ENCODE measurements around the gene CCDC116.
"Not testable (repeated sequence)": the region's sequence is repeated elsewhere in the genome, so short reads cannot be mapped to it uniquely, and the experiment has no call there.

Gene CCDC116

DNA sequence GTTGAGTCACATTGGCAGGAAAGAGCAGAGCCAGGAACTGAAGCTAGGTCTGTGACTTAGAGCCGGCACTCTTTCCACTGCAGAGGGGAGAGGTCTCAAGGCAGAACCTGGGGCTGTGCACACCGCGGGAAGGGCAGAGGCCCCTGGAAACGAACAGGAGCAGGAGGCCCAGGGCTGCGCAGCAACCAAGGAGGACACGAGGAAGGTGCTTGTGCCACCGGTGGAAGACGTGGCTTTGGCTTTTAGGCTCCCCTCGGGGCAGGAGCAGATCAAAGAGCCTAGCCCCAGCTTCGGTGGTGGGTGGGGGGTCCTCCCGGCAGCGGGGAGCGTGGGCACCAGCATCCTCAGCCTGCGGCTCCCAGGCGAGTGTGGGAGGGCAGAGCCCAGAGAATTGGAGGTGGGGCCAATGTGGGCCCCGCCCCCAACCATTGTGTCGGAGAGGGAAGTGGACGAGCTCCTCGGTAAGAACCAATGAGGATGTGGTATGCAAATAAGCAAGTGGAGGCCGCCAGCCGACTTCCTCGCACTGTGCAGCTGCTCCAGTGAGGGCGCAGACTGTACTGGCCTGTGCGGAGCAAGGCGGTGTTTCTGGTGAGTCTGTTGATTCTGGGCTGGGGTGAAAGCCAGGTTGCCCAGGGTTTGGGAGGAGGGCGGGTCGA, at the start of gene CCDC116:
CCDC116 (plus strand) TSS at position 524 of the 659 bp plus-strand sequence. CDS start 422 bp downstream, outside the sequence.
- peak; percentile 28 for DNase-seq (ENCODE audit: low read depth)

DNA sequence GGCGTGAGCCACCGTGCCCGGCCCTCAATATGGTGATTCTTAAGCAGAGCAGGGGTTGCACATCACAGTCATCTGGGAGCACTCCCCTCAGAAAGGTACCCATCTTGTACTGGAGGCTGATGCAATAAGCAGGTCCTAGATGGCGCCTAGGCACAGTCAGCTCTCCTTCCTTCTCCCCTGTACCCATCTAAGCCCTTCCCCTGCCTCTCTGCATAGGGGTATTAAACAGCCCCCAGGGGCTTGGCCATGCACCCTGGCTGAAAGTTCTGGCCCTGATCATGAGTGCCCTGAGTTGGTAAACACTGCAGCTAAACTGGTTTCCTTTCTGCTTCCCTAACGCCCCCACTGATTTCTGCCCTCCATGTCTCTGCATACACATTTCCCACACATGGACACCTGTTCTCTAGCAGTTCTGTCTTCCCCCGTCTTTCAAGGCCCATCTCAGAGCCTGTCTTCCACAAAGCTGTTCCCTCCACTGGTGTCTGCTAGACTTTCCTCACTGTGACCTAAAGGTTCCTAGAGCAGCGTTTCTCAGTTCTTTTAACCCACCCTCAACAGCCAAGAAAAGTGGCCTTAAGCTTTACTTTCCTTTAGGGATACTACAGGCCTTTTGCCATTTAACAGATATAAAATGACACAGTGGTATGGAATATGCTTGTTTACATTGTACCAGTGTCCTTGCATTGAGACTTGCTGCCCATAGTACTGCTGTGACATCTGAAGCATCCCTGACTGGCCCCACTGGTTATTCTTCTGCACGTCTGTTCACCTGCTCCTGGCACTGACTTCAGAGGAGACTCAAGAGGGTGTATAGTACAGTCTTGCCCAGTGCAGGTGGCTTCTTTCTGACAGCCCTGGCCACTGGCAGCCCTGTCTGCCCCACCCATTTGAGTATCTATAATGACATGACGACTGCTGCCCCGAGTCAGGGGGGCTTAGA, 49.5 kb upstream of the CCDC116 start:
- no peak for DNase-seq (ENCODE audit: low read depth)

DNA sequence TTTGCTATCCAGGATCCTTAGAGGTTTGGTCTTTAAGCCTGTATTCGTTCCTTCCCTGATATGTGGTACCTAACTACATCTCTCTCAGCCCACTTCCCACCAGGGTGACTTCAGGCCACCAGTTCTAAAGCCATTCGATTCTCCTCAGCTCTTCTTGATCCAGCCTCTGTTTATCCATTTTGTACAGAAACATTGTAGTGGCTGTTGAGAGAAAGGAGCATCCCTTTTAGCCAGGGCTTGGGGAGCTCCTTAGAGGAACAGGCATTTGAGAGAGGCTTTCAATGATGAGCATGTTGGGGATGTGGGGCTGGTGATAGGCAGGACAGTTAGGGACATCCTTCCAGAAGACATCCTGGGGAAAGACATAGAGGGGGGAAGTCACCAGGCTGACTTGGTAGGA, 47.2 kb upstream of the CCDC116 start:
- DNase-seq (ENCODE audit: low read depth): no peak

GRCh38 chr22:21587803-21588611, 44.6 kb upstream of the CCDC116 start:
- peak; percentile 69 for DNase-seq (ENCODE audit: low read depth)

- DNase-seq (ENCODE audit: low read depth): no peak
Measured at GRCh38 chr22:21589396-21589795, 43.2 kb upstream of the CCDC116 start.

DNA sequence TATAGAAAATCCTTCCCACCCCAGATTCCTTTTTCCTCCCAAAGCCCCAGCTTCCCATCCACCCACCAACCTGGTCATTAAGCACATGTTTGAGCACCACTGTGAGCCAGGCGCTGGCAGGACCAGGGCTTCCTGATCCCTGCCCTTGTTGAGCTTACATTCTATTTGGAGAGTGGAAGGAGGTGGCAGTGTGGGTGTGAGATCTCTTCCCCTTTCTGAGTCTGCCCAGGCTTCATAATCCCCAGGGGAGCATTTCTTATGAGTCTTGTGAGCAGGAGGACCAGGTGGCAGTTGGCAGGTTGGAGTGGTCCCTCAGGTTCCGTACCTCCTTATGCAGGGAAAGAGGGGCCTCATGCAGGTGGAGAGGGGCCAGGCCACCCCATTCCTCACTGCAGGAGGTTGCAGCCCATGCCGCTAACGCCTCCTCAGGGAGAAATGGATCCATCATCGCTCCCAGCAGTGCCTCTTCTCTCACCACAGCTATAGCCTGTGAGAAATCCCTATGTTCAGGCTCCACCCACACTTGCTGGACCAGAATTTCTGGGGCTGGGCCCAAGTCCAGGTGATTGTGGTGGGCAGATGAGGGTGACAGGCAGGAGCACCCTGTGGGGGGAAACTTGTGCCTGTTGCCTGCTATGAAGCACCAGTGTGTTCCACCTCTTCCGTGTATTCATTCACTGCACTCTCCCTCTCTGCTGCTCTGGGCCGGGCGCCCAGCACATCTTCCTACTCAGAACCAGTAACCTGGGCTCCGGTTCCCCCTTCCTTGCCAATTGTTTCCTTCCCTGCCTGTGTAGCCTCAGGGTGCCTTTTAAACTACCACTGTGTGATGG, 41.5 kb upstream of the CCDC116 start:
- DNase-seq (ENCODE audit: low read depth): no peak

DNA sequence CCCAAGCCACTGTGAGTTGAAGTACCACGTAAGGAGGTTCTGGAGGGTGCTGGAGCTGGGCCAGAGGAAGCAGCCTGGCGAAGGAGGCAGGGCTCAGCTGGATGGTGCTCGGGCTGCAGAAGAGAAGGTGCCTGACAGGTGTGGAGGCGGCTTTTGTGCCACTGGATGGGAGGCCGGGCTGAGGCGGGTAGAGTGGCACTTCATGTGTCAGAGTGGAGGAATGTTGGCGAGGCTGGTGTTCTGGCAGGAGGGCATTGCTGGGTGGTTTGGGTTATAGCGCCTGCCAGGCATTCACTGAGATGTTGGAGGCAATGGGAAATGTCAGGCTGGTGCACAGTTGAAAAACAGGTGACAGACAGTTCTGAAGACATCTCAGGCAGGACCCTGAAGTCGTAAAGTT, 40.9 kb upstream of the CCDC116 start:
- DNase-seq (ENCODE audit: low read depth): no peak

- DNase-seq (ENCODE audit: low read depth): no peak
Measured at GRCh38 chr22:21592422-21592821, 40.1 kb upstream of the CCDC116 start.

DNA sequence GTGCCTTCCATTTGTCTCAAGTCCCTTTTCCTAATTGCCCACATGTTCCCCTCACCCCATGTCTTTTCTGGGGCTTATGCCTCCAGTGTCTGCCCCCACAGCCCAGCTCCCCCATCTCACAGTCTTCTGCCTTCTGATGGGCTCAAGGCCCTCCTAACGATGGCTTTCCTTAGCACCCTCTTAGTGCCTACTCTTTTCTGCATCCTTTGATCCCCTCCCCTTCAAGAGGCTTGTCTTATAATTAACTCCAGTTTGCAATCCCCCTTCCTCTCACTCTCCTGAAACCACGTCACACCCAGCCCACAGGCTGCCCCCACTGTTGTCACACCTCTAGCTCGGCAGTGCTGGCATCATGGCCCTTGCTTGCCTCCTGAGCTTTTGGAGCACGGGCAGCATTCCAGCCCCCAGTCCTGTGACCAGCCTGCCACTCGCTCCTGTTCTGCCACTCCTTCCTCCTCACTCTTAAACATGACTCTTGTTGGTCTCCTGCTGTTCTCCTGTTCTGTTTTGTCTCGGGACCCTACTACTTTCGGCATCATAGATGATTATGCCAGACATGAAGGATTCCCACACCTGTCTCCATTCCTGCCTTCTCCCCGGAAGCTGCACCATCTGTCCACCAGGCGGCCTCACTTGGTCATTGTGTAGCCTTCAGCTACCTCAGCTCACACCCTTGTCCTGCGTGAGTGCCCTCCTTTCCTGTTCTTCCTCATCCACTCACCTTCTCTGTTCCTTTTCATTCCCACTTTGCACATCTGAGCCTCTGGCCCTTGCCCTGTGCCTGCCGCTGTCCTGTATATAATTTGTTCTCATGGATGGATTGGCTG, 38.9 kb upstream of the CCDC116 start:
- DNase-seq (ENCODE audit: low read depth): no peak

- peak; percentile 44 for DNase-seq (ENCODE audit: low read depth)
Measured at GRCh38 chr22:21594865-21595452, 37.6 kb upstream of the CCDC116 start.

DNA sequence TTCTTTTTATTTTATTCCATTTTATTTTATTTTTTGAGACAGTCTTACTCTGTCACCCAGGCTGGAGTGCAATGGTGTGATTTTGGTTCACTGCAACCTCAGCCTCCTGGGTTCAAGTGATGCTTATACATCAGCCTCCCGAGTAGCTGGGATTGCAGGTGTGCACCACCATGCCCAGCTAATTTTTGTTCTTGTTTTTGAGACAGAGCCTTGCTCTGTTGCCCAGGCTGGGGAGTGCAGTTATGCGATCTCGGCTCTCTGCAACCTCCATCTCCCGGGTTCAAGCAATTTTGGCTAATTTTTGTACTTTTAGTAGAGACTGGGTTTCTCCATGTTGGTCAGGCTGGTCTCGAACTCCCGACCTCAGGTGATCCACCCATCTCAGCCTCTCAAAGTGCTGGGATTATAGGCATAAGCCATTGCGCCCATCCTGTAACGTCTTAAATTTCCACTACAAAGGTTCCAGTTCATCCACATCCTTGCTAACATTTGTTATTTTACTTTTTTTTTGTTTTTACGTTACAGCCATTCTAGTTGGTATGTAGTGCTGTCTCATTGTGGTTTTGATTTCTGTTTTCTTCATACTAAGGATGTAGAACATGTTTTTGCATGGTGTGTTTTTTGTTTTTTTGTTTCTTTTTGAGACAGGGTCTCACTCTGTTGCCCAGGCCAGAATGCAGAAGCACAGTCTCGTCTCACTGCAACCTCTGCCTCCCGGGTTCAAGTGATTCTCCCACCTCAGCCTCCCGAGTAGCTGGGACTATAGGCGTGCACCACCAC, 36.0 kb upstream of the CCDC116 start:
- not testable (repeated sequence) for DNase-seq (ENCODE audit: low read depth)

DNA sequence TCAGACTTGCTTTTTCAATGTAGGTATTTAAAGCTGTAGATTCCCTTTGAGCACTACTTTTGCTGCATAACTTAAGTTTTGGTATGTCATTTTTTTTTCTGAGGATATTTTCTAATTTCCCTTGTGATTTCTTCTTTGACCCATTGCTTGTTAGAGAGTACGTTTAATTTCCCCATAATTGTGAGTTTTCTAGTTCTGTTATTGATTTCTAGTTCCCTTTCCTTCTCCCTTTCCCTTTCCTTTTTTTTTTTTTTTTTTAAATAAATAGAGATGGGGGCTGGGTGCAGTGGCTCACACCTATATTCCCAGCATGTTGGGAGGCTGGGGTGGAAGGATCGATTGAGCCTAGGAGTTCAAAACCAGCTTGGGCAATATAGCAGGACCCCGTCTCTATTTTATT, 34.3 kb upstream of the CCDC116 start:
- DNase-seq (ENCODE audit: low read depth): no peak

DNA sequence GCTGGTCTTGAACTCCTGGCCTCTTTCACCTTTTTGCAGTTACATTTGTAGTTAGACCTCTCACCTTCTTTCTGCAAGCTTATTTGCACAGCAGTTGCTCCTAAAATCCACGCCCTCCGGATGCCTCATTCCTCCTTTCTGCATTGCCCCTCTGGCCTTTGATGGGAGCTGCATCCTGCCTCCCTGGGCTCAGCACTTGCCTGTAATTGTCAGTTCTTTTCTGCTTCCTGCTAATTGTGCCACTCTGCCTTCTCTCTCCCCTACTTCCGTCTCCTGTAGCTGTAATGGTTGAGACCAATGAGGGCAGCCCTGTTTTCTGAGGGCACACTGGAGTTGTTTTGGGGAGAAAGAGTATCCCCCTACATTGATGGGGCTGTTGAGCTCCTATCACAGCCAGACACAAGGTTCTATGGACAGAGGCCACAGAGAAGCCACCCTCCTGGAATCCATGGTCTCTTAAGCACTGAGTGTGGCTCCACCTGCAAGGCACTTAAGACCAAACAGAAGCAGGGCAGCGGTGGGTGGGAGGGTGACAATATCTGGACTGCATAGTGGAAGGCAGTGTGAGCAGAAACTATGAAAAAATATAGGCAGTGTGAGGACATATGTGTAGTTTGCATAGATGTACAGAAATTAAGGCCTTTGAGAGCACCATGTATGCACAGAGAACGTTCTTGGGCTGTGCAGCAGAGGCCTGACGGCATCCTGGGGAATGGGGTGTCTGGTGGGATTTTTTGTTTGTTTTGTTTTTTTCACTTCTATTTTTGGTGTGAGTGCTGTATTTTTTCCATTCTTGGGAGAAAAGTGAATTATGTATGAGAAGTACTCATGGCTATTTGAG, 33.3 kb upstream of the CCDC116 start:
- no peak for DNase-seq (ENCODE audit: low read depth)

DNA sequence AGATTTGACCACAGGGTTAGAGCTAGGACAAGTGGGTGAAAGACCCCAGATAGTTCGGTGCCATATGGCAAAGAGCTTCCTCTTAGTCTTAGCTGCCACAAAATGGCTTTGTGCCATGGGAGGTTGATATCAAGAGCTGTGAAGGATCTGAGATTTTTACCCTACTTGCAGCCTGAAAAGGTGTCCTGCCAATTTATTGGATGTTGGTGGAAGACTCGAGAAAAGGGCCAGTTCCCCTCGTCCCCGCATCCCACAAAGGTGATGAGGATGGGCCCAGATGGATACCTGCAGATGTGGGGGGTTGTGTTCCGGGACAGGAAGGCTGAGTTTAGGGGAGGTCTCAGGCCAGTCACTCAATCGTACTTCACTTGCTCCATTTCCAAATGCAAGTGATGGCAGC, 30.0 kb upstream of the CCDC116 start:
- DNase-seq (ENCODE audit: low read depth): no peak

DNA sequence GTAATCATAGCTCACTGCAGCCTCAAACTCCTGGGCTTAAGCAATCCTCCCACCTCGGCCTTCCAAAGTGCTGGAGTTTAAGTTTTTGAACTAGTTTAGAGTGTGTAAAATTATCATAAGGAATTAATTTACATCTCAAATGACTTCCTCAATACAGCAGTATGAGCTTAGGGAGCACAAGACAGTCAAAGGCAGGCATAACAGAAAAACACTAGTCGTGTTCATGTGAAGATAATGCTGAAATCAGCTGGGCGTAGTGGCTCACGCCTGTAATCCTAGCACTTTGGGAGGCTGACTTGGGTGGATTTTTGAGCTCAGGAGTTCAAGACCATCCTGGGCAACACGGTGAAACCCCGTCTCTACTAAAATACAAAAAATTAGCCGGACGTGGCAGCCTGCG, 28.6 kb upstream of the CCDC116 start:
- DNase-seq (ENCODE audit: low read depth): no peak

DNA sequence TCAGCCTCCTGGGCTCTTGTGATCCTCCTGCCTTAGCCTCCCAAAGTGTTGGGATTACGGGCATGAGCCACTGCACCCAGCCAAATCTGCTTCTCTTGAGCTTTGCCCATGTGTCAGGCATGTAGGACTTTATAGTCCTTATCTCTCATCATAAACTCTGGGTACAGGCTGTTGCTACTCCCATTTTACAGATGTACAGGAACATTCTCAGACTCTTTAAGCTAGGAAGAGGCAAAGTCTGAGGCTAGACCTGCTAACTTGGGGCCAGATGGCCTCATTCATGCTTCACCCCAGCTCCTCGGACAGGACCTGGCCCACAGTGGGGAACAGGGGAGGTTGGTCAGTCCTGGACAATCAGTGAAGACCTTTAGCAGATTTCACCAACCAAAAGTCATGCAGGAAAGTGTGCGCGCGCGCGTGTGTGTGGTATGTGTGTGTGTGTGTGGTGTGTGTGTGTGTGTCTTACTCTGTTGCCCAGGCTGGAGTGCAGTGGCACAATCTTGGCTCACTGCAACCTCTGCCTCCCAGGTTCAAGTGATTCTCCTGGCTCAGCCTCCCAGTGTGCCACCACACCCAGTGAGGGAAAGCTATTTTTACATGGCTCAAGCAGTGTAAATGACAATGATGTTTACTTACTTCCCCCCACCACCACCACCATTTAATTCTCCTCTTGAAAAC, 26.5 kb upstream of the CCDC116 start:
- no peak for DNase-seq (ENCODE audit: low read depth)

DNA sequence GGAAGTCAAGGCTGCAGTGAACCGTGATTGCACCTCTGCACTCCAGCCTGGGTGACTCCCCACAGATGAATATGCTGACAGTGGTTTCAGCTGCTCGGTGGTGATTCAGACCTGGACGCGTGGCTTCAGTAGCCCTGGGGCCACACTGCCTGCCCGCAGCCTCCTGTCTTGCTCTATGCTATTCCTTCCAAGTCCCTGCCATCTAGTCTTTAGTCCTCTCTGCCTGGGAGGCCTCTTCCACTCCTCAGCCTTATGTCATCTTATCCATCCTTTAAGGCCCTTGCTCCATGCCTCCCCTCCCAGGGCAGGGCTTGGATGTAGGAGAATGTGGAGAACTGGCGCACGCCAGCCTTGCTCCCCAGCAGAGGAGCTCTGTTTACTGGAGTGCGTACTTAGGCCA, 25.8 kb upstream of the CCDC116 start:
- DNase-seq (ENCODE audit: low read depth): no peak

All from EH (cell line).